Cardiac fibroblast (primary cell): ENCODE results near the gene KMT5C.

Source experiments
- DNase-seq, 2 donors: peaks; one replicate each; pipeline versions ENCODE4 v3.0.0 to v3.0.0-alpha.2; 2010; ENCODE audit warnings: low read depth in 2 of 2
- H3K4me3 ChIP-seq, 2 donors: replicated peaks in 1 of 2; 1 replicate in 1 of 2; 2 replicates in 1 of 2; pipeline ENCODE4 v1.5.1; 2011; ENCODE audit warnings: low read depth in 2 of 2, low read length in 2 of 2, mild to moderate bottlenecking in 2 of 2, moderate library complexity in 1 of 2
- TF ChIP-seq, protein P1 (sequence below): IDR thresholded peaks from one replicate; pipeline ENCODE4 v1.5.1; 2011; ENCODE audit warnings: low read depth, mild to moderate bottlenecking, low read length, inconsistent platforms

Gene KMT5C

DNA sequence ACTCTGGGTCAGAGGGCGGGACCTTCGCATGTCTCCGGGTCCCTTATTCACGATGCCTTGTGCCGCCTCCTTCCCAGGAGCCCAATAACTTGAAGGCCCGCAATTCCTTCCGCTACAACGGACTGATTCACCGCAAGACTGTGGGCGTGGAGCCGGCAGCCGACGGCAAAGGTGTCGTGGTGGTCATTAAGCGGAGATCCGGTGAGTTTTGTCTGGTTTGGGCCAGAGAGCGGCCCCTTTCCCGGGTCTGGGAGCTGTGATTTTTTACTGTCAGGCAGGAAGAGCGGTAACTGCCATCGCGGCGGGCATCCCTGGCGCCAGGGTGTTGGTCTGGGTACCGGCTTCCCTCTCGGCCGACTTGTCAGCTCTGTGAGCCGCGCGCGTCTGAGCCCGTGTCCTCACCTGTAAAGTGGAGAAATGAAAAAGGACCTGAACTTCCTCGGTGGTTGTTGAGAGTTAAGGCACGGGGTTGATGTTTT lies 46.9 kb downstream of the KMT5C start:
- no peak for DNase-seq
- H3K4me3 ChIP-seq: peak overlapping the region; percentile 95 to 97
- TF ChIP-seq, protein P1, sequence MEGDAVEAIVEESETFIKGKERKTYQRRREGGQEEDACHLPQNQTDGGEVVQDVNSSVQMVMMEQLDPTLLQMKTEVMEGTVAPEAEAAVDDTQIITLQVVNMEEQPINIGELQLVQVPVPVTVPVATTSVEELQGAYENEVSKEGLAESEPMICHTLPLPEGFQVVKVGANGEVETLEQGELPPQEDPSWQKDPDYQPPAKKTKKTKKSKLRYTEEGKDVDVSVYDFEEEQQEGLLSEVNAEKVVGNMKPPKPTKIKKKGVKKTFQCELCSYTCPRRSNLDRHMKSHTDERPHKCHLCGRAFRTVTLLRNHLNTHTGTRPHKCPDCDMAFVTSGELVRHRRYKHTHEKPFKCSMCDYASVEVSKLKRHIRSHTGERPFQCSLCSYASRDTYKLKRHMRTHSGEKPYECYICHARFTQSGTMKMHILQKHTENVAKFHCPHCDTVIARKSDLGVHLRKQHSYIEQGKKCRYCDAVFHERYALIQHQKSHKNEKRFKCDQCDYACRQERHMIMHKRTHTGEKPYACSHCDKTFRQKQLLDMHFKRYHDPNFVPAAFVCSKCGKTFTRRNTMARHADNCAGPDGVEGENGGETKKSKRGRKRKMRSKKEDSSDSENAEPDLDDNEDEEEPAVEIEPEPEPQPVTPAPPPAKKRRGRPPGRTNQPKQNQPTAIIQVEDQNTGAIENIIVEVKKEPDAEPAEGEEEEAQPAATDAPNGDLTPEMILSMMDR: no peak

DNA sequence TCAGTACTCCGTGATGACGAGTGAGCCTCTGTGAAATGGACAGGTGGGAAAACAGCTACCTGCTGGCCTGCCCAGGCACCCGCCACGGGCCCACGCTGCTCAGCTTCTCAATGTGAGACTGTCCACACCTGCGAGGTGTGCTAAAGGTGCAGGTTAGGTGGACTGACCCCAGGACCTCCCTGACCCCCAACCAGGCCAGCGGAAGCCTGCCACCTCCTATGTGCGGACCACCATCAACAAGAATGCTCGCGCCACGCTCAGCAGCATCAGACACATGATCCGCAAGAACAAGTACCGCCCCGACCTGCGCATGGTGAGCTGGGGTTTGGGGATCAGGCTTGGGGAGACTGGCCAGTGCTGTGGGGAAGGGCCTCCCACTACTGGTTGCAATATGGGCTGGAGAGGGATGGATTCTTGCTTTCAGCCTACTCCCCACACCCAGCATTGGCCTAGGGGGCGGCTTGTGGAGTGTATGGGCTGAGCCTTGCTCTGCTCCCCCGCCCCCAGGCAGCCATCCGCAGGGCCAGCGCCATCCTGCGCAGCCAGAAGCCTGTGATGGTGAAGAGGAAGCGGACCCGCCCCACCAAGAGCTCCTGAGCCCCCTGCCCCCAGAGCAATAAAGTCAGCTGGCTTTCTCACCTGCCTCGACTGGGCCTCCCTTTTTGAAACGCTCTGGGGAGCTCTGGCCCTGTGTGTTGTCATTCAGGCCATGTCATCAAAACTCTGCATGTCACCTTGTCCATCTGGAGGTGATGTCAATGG lies 48.2 kb downstream of the KMT5C start:
- H3K4me3 ChIP-seq: peak overlapping the region; percentile 95 to 97
- DNase-seq: no peak
- TF ChIP-seq, protein P1: no peak

DNA sequence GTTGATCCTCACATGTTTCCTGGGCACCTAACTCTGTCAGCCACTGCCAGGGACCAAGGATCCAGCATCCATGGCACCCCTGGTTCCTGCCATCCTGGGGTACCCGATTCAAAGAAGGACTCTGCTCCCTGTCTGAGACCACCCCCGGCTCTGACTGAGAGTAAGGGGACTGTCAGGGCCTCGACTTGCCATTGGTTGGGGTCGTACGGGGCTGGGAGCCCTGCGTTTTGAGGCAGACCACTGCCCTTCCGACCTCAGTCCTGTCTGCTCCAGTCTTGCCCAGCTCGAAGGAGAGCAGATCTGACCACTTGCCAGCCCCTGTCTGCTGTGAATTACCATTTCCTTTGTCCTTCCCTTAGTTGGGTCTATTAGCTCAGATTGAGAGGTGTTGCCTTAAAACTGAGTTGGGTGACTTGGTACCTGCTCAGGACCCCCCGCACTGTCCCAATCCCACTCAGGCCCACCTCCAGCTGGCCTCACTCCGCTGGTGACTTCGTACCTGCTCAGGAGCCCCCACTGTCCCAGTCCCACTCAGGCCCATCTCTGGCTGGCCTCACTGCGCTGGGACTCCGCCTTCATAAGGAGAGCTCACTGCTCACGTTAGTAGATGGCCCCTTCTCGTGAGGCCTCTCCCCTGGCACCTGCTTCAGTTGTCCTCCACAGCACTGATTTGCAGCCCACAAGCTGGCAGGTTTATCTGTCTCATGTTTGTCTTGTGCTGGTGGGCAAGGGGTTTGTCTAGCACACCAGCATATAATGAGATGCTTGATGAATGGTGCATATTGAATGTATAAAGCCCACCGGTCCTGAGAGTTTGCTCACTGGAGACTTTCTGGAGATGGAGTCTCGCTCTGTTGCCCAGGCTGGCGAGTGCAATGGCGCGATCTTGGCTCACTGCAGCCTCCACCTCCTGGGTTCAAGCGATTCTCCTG lies 50.0 kb downstream of the KMT5C start:
- H3K4me3 ChIP-seq: no peak overlapping the region
- TF ChIP-seq, protein P1: no peak
- no peak for DNase-seq

DNA sequence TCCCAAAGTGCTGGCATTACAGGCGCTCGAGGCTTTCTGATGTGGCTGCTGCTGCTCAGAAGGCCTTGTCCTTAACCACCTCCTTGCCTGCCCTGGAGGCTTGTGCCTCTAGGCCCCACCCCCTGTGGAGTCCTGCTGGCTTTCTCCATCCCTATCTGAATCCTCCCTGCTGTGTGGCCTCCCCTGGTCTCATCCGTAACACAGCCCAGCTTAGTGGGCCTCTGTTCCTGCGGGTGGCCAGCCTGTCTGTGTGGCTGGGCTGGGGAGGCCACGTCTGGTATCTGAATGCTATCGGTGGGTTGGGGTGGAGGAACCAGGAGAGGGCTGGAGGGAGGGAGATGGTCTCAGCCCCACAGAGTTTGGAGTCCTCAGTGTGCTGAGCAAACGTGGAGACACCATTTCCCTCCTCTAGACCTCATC lies 50.8 kb downstream of the KMT5C start:
- TF ChIP-seq, protein P1: no peak
- no peak overlapping the region for H3K4me3 ChIP-seq
- no peak for DNase-seq

DNA sequence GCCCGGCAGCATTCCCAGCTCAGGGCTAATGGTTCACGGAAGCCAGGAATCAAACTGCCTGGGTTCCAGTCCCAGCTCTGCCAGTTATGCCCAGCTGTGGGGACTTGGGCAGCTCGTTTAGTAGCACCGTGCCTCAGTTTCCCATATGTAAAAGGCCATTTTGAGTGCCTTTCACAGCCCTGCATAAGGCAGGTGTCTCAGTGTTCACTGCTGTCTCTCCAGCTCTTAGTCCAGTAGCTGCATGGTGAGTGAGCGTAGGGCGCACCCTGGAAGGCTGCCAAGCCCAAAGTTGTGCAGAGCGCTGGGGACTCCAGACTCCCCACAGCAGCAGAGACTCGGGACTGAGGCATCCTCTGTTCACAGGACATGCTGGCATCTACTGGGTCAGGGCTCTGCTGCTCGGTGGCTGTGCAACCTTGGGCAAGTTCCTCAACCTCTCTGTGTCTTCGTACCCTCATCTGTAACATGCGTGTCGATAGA lies 51.6 kb downstream of the KMT5C start:
- TF ChIP-seq, protein P1: no peak
- H3K4me3 ChIP-seq: no peak overlapping the region
- DNase-seq: no peak

DNA sequence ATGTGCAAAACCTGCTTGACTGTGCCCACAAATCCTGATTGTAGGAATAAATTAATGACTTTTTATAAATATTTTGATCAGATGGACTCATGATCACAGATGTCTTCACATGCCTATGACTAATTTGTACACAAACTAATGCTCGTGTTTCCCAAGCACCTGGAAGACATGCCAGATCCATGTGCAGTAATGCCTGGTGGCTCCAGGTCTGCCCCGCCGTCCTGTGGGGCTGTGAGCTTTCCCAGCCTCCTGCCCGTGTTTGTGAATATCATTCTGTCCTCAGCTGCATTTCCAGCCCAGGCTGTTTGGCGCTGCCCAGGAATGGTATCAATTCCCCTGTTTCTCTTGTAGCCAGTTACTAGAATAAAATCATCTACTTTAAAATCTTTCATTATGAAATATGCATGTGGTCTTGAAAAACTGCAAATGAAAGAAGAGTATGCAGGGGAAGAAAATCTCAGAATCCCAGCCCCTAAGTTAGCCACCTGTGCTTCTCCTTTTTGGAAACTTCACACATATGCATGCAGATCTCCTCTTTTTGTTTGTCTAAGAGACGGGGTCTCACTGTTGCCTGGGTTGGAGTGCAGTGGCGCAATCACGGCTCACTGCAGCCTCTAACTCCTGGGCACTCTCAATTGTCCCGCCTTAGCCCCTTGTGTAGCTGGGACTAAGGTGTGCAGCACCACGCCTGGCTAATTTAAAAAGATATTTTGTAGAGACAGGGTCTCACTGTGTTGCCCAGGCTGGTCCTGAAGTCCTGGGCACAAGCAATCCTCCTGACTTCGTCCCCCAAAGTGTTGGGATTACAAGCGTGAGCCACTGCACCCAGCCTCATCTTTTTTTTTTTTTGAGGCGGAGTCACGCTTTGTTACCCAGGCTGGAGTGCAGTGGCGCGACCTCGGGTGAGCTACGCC lies 52.3 kb downstream of the KMT5C start:
- no peak overlapping the region for H3K4me3 ChIP-seq
- DNase-seq: no peak
- TF ChIP-seq, protein P1: no peak
